SK-N-SH (cell line): ENCODE results near the gene M6PR. TPM values are rescaled to one million over a fixed set of nuclear protein-coding genes. Genes with fewer than 3 reads are reported as not detected.

Source experiments
- CTCF ChIA-PET: fragments of 300-600, 350-600 bp; formaldehyde crosslinking; extraction: SDS; loops from one replicate; lab custom pipeline; 2021; lab: Yijun Ruan, JAX
- POLR2A ChIA-PET: fragments of 350-600 bp; sonication (Branson Sonifier 250); formaldehyde crosslinking; extraction: SDS; loops from one replicate; lab custom pipeline; 2020; ENCODE audit warnings: antibody characterized with exemption, inconsistent platforms; lab: Yijun Ruan, JAX
- DNase-seq: peaks from one replicate; pipeline ENCODE4 v3.0.0; 2012
- H2AFZ ChIP-seq: fragments of 200-600 bp; sonication (generic); 2 replicates; pipeline ENCODE4 v1.8.1; 2016; ENCODE audit warnings: antibody characterized with exemption, mild to moderate bottlenecking, low read depth
- H3F3A ChIP-seq: fragments of 200-600 bp; sonication (generic); replicated peaks from 2 replicates; pipeline ENCODE3; 2016; ENCODE audit warnings: antibody characterized with exemption, mild to moderate bottlenecking; ENCODE audit not compliant: insufficient read depth
- H3K27ac ChIP-seq, 2 experiments: fragments of 200-500 bp in 1 of 2; fragments of 200-600 bp in 1 of 2; sonication (Bioruptor generic) in 1 of 2; sonication (generic), shearing (Covaris generic) in 1 of 2; 2 replicates each; pipeline versions ENCODE4 v1.5.1 to v1.6.1; 2014 to 2016; ENCODE audit warnings: low read depth in 2 of 2, inconsistent platforms in 1 of 2, low read length in 1 of 2, mild to moderate bottlenecking in 1 of 2, mixed read lengths in 1 of 2
- H3K27me3 ChIP-seq: fragments of 200-600 bp; sonication (generic), shearing (Covaris generic); 2 replicates; pipeline ENCODE4 v1.6.1; 2016; ENCODE audit warnings: mixed run types; ENCODE audit not compliant: insufficient read depth
- H3K36me3 ChIP-seq, 2 experiments: fragments of 200-500 bp in 1 of 2; fragments of 200-600 bp in 1 of 2; sonication (Bioruptor generic) in 1 of 2; sonication (generic) in 1 of 2; replicated peaks in 1 of 2; 2 replicates each; pipeline versions ENCODE3 to v1.5.1; 2014 to 2016; ENCODE audit warnings: low read length in 1 of 2, mild to moderate bottlenecking in 1 of 2; ENCODE audit not compliant: insufficient read depth in 2 of 2, control insufficient read depth in 1 of 2
- H3K4me1 ChIP-seq, 2 experiments: fragments of 200-500 bp in 1 of 2; fragments of 200-600 bp in 1 of 2; sonication (Bioruptor generic) in 1 of 2; sonication (generic), shearing (Covaris generic) in 1 of 2; 2 replicates each; pipeline versions ENCODE4 v1.5.1 to v1.6.1; 2014 to 2016; ENCODE audit warnings: low read depth in 1 of 2, low read length in 1 of 2, mixed run types in 1 of 2; ENCODE audit not compliant: insufficient read depth in 2 of 2, control insufficient read depth in 1 of 2
- H3K4me2 ChIP-seq: fragments of 200-600 bp; sonication (generic), shearing (Covaris generic); 2 replicates; pipeline ENCODE4 v1.6.1; 2017; ENCODE audit warnings: mixed run types
- H3K4me3 ChIP-seq, 2 experiments: fragments of 200-500 bp in 1 of 2; fragments of 200-600 bp in 1 of 2; sonication (Bioruptor generic) in 1 of 2; sonication (generic), shearing (Covaris generic) in 1 of 2; 2 replicates each; pipeline versions ENCODE4 v1.5.1 to v1.8.1; 2014 to 2016; ENCODE audit warnings: low read depth in 2 of 2, inconsistent platforms in 1 of 2, low read length in 1 of 2, mild to moderate bottlenecking in 1 of 2, mixed read lengths in 1 of 2, moderate library complexity in 1 of 2
- H3K79me2 ChIP-seq: fragments of 200-600 bp; sonication (generic); 2 replicates; pipeline ENCODE4 v1.8.1; 2017; ENCODE audit warnings: mild to moderate bottlenecking; ENCODE audit not compliant: insufficient read depth
- H3K9ac ChIP-seq: fragments of 200-600 bp; sonication (generic); 2 replicates; pipeline ENCODE4 v1.6.1; 2017; ENCODE audit warnings: mixed run types
- H3K9me2 ChIP-seq: fragments of 200-600 bp; sonication (generic); 2 replicates; pipeline ENCODE4 v1.6.1; 2017; ENCODE audit warnings: mixed run types
- H3K9me3 ChIP-seq: fragments of 200-600 bp; sonication (generic); 2 replicates; pipeline ENCODE4 v1.6.1; 2017; ENCODE audit warnings: mixed run types, mild to moderate bottlenecking, moderate library complexity
- H4K20me1 ChIP-seq: fragments of 200-600 bp; sonication (generic); 2 replicates; pipeline ENCODE4 v1.6.1; 2017; ENCODE audit warnings: mild to moderate bottlenecking, mixed run types; ENCODE audit not compliant: insufficient read depth
- CTCF ChIP-seq: fragments of 200-600 bp; sonication (generic); IDR thresholded peaks from 2 replicates; pipeline ENCODE4 v1.6.1; 2017; ENCODE audit warnings: antibody characterized with exemption, mild to moderate bottlenecking, moderate library complexity
- ELF1 ChIP-seq: IDR thresholded peaks from 2 replicates; pipeline ENCODE4 v1.4.0; 2012
- EZH2phosphoT487 ChIP-seq: fragments of 200-600 bp; sonication (generic); IDR thresholded peaks from 2 replicates; pipeline ENCODE4 v1.6.1; 2017; ENCODE audit warnings: low read depth, mixed run types, mild to moderate bottlenecking, antibody characterized with exemption, moderate library complexity, borderline replicate concordance
- GATA2 ChIP-seq: sonication (generic); formaldehyde crosslinking; IDR thresholded peaks from 2 replicates; pipeline ENCODE4 v1.5.0; 2020; ENCODE audit warnings: mild to moderate bottlenecking, missing genetic modification reagents
- IRF3 ChIP-seq: fragments of 150-350 bp; IDR thresholded peaks from 2 replicates; pipeline ENCODE4 v1.6.1; 2016; ENCODE audit warnings: mild to moderate bottlenecking, low read depth, low read length
- NFIC ChIP-seq: IDR thresholded peaks from 2 replicates; pipeline ENCODE4 v1.4.0; 2012; ENCODE audit warnings: borderline replicate concordance
- RAD21 ChIP-seq: IDR thresholded peaks from 2 replicates; pipeline ENCODE4 v1.6.1; 2012; ENCODE audit warnings: mild to moderate bottlenecking, low read length
- REST ChIP-seq: IDR thresholded peaks from 2 replicates; pipeline ENCODE4 v1.6.1; 2012; ENCODE audit warnings: mild to moderate bottlenecking, low read depth, low read length, moderate library complexity
- RXRA ChIP-seq: IDR thresholded peaks from 2 replicates; pipeline ENCODE4 v1.4.0; 2012; ENCODE audit warnings: low read depth, mild to moderate bottlenecking, borderline replicate concordance
- SIN3A ChIP-seq: IDR thresholded peaks from 2 replicates; pipeline ENCODE4 v1.6.1; 2012; ENCODE audit warnings: low read depth, mild to moderate bottlenecking, low read length, moderate library complexity, borderline replicate concordance
- SMC3 ChIP-seq: IDR thresholded peaks from 2 replicates; pipeline ENCODE4 v1.6.1; 2012; ENCODE audit warnings: low read depth, low read length, improper control_type of control experiment
- TCF12 ChIP-seq: IDR thresholded peaks from 2 replicates; pipeline ENCODE4 v1.4.0; 2012
- YY1 ChIP-seq: IDR thresholded peaks from 2 replicates; pipeline ENCODE4 v1.4.0; 2012; ENCODE audit warnings: low read depth, mild to moderate bottlenecking
- WGBS: methylation state at CpG from one replicate; pipeline ENCODE4 v1.1.6; 2017; ENCODE audit warnings: low lambda C conversion rate; 5-methylcytosine and 5-hydroxymethylcytosine counted together
- polyA plus RNA-seq, 3 experiments: library from polyadenylated mRNA; depleted of rRNA; stranded (reverse); fragments of >200 nt; gene quantifications; 2 replicates each; pipeline ENCODE4 v1.2.3, GENCODE V29; 2012

Gene M6PR
- polyA plus RNA-seq, 1 of the 3 experiments (the other 2 are of a cell fraction) = 132 TPM

- TF ChIP-seq CTCF (no peak), TCF12 (no peak), SIN3A (no peak), ELF1 (no peak), REST (no peak)
- TF ChIP-seq, all 33 proteins: peak for 0
Measured at GRCh38 chr12:8996682-8997405, 47.4 kb upstream of the M6PR start (continued).

- no peak overlapping the region for H3K4me2 ChIP-seq
- no peaks in the 10 kb centered on the region for H3K79me2 ChIP-seq
- no peak overlapping the region for H2AFZ ChIP-seq
- 77% methylated on average over 4 of the region's 4 CpGs for WGBS
- no peaks in the 10 kb centered on the region for H3K9me2 ChIP-seq
- H3K9me3 ChIP-seq = no peaks in the 10 kb centered on the region
- no peaks in the 10 kb centered on the region for H3K4me1 ChIP-seq
- H3K9ac ChIP-seq = no peak overlapping the region
- H3K36me3 ChIP-seq = no peaks in the 10 kb centered on the region
- H3K27me3 ChIP-seq = no peaks in the 10 kb centered on the region
- no peaks in the 10 kb centered on the region for H4K20me1 ChIP-seq
- POLR2A ChIA-PET = no interaction called here
- CTCF ChIA-PET = no interaction called here
- H3F3A ChIP-seq = no peaks in the 10 kb centered on the region
- H3K4me3 ChIP-seq = no peak overlapping the region
- no peak for DNase-seq
- H3K27ac ChIP-seq = no peak overlapping the region
- TF ChIP-seq SIN3A (no peak), CTCF (no peak), GATA2 (CRISPR knock-in tag) (no peak), IRF3 (no peak), NFIC (no peak), SMC3 (no peak), RAD21 (no peak), REST (no peak), EZH2phosphoT487 (no peak), RXRA (no peak), YY1 (no peak)
Measured at GRCh38 chr12:8995021-8995775, 45.8 kb upstream of the M6PR start.
